RWPE1 (cell line): Measurements from ENCODE around the gene CCBE1.

Experiments
- CTCF ChIA-PET: fragments of 350-600 bp; sonication (Branson Sonifier 250); formaldehyde crosslinking; extraction: SDS; loops from one replicate; lab custom pipeline; 2021; lab: Yijun Ruan, JAX
- POLR2A ChIA-PET: fragments of 400-600 bp; formaldehyde crosslinking; extraction: SDS; loops from one replicate; lab custom pipeline; 2020; ENCODE audit warnings: antibody characterized with exemption; ENCODE audit not compliant: low non-redundant PET; lab: Yijun Ruan, JAX
- DNase-seq: peaks from one replicate; pipeline ENCODE4 v3.0.0; 2012; ENCODE audit warnings: low spot score
- H3K27ac ChIP-seq: fragments of 450-650 bp; 2 replicates; pipeline ENCODE4 v1.5.1; 2017
- TF ChIP-seq, protein P1 (sequence below): fragments of 450-650 bp; conservative IDR thresholded peaks from 2 replicates; pipeline ENCODE4 v1.5.1; 2017; ENCODE audit warnings: low read depth, mild to moderate bottlenecking

CCBE1 gene

DNA sequence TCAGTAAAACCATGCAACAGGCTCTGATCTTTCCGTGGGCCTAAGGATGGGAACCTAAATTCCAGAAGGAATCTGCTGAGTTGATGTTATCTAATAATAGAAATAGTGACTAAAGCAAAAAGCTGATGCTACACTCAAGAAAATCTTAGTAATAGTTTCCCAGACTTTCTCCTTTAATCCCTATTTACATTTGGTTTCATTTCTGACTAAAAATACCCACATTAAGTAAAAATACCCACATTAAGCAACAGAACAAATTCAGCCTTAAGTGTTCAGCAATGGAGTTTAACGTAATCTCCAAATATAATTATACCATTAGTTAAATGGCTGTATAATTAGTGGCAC, 50.3 kb downstream of the CCBE1 start:
- no peak for DNase-seq
- ChIA-PET POLR2A (no interaction called here), CTCF (no interaction called here)
- H3K27ac ChIP-seq: no peak overlapping the region
- TF ChIP-seq, protein P1, sequence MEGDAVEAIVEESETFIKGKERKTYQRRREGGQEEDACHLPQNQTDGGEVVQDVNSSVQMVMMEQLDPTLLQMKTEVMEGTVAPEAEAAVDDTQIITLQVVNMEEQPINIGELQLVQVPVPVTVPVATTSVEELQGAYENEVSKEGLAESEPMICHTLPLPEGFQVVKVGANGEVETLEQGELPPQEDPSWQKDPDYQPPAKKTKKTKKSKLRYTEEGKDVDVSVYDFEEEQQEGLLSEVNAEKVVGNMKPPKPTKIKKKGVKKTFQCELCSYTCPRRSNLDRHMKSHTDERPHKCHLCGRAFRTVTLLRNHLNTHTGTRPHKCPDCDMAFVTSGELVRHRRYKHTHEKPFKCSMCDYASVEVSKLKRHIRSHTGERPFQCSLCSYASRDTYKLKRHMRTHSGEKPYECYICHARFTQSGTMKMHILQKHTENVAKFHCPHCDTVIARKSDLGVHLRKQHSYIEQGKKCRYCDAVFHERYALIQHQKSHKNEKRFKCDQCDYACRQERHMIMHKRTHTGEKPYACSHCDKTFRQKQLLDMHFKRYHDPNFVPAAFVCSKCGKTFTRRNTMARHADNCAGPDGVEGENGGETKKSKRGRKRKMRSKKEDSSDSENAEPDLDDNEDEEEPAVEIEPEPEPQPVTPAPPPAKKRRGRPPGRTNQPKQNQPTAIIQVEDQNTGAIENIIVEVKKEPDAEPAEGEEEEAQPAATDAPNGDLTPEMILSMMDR: no peak

DNA sequence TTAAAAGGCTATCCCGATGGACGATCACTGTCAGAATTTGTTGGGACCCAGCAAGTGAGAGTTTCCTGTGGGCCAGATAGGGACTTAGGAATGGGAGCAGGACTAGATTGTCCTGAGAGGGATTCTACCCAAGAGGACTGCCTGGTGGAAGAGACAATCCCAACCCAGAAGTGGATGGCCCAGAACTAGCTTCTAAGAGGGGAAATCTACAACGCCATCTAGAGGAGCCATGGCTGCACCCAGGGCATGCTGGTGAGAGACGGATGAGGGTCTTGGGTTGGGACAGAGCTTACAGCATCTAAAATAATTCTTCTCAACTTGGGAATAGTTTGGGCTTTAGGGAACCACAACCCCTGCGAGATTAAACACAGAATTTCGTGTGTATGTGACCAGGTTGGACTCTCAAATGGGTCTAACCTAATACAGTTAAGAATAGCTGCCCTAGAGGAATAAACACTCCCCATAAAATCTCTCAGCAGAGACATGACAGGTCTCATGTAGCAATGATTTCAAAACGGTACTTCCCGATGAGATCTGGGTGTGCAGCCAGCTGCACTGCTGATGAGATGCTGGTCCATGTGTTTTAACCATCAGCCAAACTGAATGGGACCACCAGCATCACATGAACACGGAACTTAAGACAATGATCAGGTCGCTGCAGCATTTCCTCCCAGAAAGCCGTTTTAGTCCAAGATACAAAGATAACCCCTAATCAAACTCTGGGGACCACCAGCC, 50.8 kb downstream of the CCBE1 start:
- POLR2A ChIA-PET: no interaction called here

DNA sequence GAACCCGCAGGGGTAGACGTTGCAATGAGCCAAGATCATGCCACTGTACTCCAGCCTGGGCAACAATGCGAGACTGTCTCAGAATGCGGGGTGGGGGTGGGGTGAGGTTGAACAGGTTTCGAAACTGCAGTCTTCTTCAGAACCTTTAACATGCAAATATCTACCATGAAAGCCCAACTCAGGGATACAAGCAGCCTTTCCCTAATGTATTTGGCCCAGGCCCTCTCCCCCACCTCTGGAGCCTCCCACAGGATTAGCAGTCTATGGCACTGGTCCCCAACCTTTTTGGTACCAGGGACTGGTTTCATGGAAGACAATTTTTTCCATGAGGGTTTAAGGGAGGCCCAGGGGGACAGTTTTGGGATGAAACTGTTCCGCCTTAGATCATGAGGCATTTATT, 53.5 kb downstream of the CCBE1 start:
- H3K27ac ChIP-seq: no peak overlapping the region
- DNase-seq: no peak
- ChIA-PET POLR2A (no interaction called here), CTCF (interaction anchor here (0.5 kb wide), 1 partner anchor 12 kb away, joined by 3 read pairs; no protein-coding TSS in a partner anchor)
- TF ChIP-seq, protein P1: no peak

More for the DNA sequence above, 50.8 kb downstream of the CCBE1 start:
- CTCF ChIA-PET: no interaction called here
- no peak overlapping the region for H3K27ac ChIP-seq
- TF ChIP-seq, protein P1: no peak
- DNase-seq: no peak

DNA sequence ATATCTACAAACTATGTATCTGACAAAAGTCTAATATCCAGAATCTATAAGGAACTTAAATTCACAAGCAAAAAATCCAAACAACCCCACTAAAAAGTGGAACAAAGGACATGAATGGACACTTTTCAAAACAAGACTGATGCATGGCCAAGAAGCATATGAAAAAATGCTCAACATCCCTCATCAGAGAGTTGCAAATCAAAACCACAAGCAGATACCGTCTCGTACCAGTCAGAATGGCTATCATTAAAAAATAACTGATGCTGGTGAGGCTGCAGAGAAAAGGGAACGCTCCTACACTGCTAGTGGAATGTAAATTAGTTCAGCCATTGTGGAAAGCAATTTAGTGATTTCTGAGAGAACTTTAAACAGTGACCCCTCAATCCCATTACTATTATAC, 56.5 kb downstream of the CCBE1 start:
- TF ChIP-seq, protein P1: no peak
- H3K27ac ChIP-seq: no peak overlapping the region
- no peak for DNase-seq
- ChIA-PET POLR2A (no interaction called here), CTCF (no interaction called here)

DNA sequence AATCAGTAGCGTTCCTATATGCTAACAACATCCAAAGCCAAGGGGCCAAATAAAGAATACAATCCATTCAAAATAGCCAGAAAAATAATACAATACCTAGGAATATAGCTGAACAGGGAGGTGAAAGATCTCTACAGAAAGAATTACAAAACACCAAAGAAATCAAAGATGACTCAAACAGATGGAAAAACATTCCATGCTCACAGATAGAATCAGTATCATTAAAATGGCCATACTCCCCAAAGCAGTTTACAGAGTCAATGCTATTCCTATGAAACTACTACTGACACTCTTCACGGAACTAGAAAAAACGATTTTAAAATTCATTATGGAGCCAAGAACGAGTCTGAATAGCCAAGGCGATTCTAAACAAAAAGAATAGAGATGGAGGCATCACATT, 57.4 kb downstream of the CCBE1 start:
- ChIA-PET CTCF (no interaction called here), POLR2A (no interaction called here)
- no peak overlapping the region for H3K27ac ChIP-seq
- no peak for DNase-seq
- TF ChIP-seq, protein P1: no peak

DNA sequence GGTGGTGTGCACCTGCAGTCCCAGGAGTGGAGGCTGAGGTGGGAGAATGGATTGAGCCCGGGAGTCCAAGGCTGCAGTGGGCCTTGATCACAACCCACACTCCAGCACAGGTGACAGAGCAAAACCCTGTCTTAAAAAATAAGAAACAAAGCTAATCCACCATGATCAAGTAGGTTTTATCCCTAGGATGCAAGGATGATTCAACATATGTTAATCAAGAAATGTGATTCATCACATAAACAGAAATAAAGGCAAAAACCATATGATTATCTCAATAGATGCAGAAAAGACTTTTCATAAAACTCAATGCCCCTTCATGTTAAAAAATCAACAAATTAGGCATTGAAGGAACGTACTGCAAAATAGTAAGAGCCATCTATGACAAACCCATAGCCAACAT, 58.1 kb downstream of the CCBE1 start:
- DNase-seq: no peak
- ChIA-PET CTCF (no interaction called here), POLR2A (no interaction called here)
- no peak overlapping the region for H3K27ac ChIP-seq
- TF ChIP-seq, protein P1: no peak
